Astrocyte of the cerebellum (primary cell): ENCODE results near the gene JAGN1.
"Not testable (repeated sequence)": the region's sequence is repeated elsewhere in the genome, so short reads cannot be mapped to it uniquely, and the experiment has no call there.

Experiments used
- DNase-seq: peaks from one replicate; pipeline ENCODE4 v3.0.0-alpha.2; 2011; ENCODE audit warnings: low read depth
- H3K4me3 ChIP-seq: 2 replicates; pipeline ENCODE4 v1.5.1; 2011; ENCODE audit warnings: mild to moderate bottlenecking, low read depth, low read length, moderate library complexity
- CTCF ChIP-seq: IDR thresholded peaks from 2 replicates; pipeline ENCODE4 v1.5.1; 2012; ENCODE audit warnings: low read length, low read depth, moderate library complexity, mild to moderate bottlenecking; ENCODE audit errors: missing control alignments
- in situ Hi-C: cut with HindIII; loops from 2 replicates; pipeline ENCODE4 v1.10.0; 2017; ENCODE audit warnings: low sequenced_read_pairs

The JAGN1 gene

DNA sequence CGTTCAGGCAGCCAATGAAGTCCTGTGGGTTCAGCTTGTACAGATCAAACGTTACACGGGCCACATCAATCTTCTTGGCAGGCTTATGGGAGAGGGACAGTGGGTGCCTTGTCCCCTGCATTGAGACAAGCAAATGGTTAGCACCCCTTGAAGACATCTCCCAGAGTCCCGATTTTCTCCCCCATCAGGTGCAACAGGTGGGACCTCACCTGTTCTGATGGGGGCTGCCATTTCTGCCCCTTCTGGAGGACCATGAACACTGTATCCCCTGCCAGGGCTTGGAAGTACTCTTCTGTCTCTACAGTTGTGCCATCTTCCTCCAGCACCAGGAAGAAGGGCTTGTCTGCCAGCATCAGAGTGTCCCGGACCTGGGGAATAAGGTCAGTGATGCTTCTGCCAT, 20.5 kb upstream of the JAGN1 start:
- DNase-seq: no peak
- no peak overlapping the region for H3K4me3 ChIP-seq
- TF ChIP-seq CTCF: no peak
- in situ Hi-C loops: no loop called here

GRCh38 chr3:9870978-9871377, 19.4 kb upstream of the JAGN1 start:
- no peak overlapping the region for H3K4me3 ChIP-seq
- no peak for DNase-seq
- no peak for TF ChIP-seq CTCF
- in situ Hi-C loops: no loop called here

GRCh38 chr3:9872067-9872466, 18.3 kb upstream of the JAGN1 start:
- DNase-seq, H3K4me3 ChIP-seq, in situ Hi-C loops: not testable (repeated sequence)

DNA sequence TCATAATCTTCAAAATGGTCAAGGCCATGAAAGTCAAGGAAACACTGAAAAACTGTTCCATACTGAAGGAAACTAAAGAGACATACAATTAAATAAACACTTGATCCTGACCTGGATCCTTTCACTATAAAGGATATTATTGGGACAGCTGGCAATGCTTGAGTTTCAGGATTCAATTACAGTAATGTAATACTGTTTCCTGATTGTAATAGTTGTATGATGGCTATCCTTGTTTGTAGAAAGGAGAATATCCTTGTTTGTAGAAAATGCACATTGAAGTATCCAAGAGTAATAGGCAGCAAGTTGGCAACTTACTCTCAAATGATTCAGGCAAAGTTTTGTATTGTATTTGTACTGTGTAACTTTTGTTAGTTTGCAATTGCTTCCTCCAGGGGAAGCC, 15.0 kb upstream of the JAGN1 start:
- H3K4me3 ChIP-seq: no peak overlapping the region
- DNase-seq: no peak
- in situ Hi-C loops: no loop called here
- TF ChIP-seq CTCF: no peak

DNA sequence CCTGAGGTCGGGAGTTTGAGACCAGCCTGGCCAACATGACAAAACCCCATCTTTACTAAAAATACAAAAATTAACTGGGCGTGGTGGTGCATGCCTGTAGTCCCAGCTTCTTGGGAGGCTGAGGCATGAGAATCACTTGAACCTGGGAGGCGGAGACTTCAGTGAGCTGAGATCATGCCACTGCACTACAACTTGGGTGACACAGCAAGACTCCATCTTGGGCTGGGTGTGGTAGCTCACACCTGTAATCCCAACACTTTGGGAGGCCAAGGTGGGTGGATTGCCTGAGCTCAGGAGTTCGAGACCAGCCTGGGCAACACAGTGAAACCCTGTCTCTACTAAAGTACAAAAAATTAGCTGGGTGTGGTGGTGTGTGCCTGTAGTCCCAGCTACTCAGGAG, 14.2 kb upstream of the JAGN1 start:
- DNase-seq, in situ Hi-C loops, H3K4me3 ChIP-seq: not testable (repeated sequence)

DNA sequence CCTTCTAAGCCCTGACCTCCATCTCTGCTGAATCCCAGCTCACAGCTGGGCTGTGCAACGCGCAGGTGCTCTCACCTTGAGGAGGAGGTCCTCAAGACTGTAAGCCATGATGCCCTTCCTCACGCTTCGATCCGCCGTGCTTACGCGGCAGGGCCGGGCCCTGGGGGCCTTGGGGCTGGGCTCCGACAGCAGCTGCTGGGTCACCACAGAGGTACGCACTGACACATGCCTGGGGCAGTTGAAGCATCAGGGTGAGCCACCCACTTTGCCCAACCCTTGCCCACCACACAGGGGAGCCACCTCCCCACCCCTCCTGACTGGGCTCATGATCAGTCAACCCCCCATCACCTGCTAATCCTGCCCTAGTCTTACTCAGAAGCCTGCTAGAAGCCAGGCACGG, 13.4 kb upstream of the JAGN1 start:
- in situ Hi-C loops: no loop called here
- TF ChIP-seq CTCF: no peak
- no peak overlapping the region for H3K4me3 ChIP-seq
- DNase-seq: no peak

- no peak for TF ChIP-seq CTCF
- no peak for DNase-seq
- no peak overlapping the region for H3K4me3 ChIP-seq
- in situ Hi-C loops: no loop called here
Observed at GRCh38 chr3:9878700-9879099, 11.7 kb upstream of the JAGN1 start.

GRCh38 chr3:9879830-9880549, 10.4 kb upstream of the JAGN1 start, which contains the start of gene CIDEC:
Gene CIDEC, minus strand, starts transcription at chr3:9880253. Its CDS starts 1,767 bp downstream, at chr3:9878486.
- in situ Hi-C loops: loop anchor here (5.0 kb wide), 1 partner anchor 52 kb away; the partner anchor contains the start of gene CRELD1
- H3K4me3 ChIP-seq: no peak within 1 kb of the TSS
- no peak for TF ChIP-seq CTCF
- DNase-seq: no peak
